ENCODE measurements around the gene CTRB1. TPM values are rescaled to one million over a fixed set of nuclear protein-coding genes. Genes with fewer than 3 reads are reported as not detected.

The CTRB1 gene
- total and polyA plus RNA-seq, 2 of the 13 experiments (the other 11 are each of a cell fraction or from before 2014, with no cell fraction given) = not detected

DNA sequence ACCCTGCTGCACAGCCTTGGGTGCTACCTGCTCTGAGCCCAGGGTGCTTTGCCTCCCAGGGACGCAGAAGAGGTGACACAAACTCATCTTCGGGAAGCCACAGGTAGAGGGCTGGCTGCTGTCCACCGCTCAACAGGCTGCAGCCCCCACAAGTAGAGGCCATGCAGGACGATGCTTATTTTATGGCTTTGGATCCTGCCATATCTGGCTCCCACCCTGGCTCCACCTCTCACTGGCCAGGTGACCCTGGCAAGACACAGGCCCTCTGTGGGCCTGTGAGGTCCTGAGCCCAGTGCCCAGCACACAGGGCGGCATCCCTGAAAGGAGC is 44.0 kb downstream of the CTRB1 start (continued):
- no peak for TF ChIP-seq ZNF34 (CRISPR knock-in tag; IDR thresholded peaks at IDR 0.05; ENCODE audit: borderline replicate concordance)
- TF ChIP-seq ZNF607 (CRISPR knock-in tag; IDR thresholded peaks at IDR 0.05; ENCODE audit: borderline replicate concordance) = no peak
- no peak for TF ChIP-seq SP2 (CRISPR knock-in tag; IDR thresholded peaks at IDR 0.05)
- TF ChIP-seq, protein P1, sequence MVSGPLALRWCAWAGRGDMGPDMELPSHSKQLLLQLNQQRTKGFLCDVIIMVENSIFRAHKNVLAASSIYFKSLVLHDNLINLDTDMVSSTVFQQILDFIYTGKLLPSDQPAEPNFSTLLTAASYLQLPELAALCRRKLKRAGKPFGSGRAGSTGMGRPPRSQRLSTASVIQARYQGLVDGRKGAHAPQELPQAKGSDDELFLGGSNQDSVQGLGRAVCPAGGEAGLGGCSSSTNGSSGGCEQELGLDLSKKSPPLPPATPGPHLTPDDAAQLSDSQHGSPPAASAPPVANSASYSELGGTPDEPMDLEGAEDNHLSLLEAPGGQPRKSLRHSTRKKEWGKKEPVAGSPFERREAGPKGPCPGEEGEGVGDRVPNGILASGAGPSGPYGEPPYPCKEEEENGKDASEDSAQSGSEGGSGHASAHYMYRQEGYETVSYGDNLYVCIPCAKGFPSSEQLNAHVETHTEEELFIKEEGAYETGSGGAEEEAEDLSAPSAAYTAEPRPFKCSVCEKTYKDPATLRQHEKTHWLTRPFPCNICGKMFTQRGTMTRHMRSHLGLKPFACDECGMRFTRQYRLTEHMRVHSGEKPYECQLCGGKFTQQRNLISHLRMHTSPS (CRISPR knock-in tag; IDR thresholded peaks at IDR 0.05; ENCODE audit: low read depth) = no peak; the same call in 1 of the 2 replicates
- TF ChIP-seq NCOA2 (CRISPR knock-in tag; IDR thresholded peaks at IDR 0.05) = no peak
- TF ChIP-seq ARNT2 (CRISPR knock-in tag; IDR thresholded peaks at IDR 0.05; ENCODE audit: low read depth) = no peak
- TF ChIP-seq SNAI1 (CRISPR knock-in tag; IDR thresholded peaks at IDR 0.05; ENCODE audit: borderline replicate concordance) = no peak
- no peak for TF ChIP-seq THAP11 (CRISPR knock-in tag; IDR thresholded peaks at IDR 0.05)
- peak; percentile 39 for TF ChIP-seq SRSF1 (optimal IDR thresholded peaks at IDR 0.05; ENCODE audit: low read depth, low read length)
- TF ChIP-seq, protein P2, sequence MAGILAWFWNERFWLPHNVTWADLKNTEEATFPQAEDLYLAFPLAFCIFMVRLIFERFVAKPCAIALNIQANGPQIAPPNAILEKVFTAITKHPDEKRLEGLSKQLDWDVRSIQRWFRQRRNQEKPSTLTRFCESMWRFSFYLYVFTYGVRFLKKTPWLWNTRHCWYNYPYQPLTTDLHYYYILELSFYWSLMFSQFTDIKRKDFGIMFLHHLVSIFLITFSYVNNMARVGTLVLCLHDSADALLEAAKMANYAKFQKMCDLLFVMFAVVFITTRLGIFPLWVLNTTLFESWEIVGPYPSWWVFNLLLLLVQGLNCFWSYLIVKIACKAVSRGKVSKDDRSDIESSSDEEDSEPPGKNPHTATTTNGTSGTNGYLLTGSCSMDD (CRISPR knock-in tag; IDR thresholded peaks at IDR 0.05) = no peak
- TF ChIP-seq ZNF17 (CRISPR knock-in tag; IDR thresholded peaks at IDR 0.05) = no peak
- TF ChIP-seq, protein P3, sequence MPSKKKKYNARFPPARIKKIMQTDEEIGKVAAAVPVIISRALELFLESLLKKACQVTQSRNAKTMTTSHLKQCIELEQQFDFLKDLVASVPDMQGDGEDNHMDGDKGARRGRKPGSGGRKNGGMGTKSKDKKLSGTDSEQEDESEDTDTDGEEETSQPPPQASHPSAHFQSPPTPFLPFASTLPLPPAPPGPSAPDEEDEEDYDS (CRISPR knock-in tag; IDR thresholded peaks at IDR 0.05) = no peak
- no peak for TF ChIP-seq ZSCAN12 (CRISPR knock-in tag; IDR thresholded peaks at IDR 0.05)
- no peak for TF ChIP-seq MEIS1 (CRISPR knock-in tag; IDR thresholded peaks at IDR 0.05; ENCODE audit: borderline replicate concordance)
- TF ChIP-seq, protein P4, sequence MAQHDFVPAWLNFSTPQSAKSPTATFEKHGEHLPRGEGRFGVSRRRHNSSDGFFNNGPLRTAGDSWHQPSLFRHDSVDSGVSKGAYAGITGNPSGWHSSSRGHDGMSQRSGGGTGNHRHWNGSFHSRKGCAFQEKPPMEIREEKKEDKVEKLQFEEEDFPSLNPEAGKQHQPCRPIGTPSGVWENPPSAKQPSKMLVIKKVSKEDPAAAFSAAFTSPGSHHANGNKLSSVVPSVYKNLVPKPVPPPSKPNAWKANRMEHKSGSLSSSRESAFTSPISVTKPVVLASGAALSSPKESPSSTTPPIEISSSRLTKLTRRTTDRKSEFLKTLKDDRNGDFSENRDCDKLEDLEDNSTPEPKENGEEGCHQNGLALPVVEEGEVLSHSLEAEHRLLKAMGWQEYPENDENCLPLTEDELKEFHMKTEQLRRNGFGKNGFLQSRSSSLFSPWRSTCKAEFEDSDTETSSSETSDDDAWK (CRISPR knock-in tag; IDR thresholded peaks at IDR 0.05) = no peak
- TF ChIP-seq, protein P5, sequence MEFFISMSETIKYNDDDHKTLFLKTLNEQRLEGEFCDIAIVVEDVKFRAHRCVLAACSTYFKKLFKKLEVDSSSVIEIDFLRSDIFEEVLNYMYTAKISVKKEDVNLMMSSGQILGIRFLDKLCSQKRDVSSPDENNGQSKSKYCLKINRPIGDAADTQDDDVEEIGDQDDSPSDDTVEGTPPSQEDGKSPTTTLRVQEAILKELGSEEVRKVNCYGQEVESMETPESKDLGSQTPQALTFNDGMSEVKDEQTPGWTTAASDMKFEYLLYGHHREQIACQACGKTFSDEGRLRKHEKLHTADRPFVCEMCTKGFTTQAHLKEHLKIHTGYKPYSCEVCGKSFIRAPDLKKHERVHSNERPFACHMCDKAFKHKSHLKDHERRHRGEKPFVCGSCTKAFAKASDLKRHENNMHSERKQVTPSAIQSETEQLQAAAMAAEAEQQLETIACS (CRISPR knock-in tag; IDR thresholded peaks at IDR 0.05) = no peak
- no peak for TF ChIP-seq DPF2 (CRISPR knock-in tag; IDR thresholded peaks at IDR 0.05; ENCODE audit: borderline replicate concordance, low read depth)
- 0 out of 2 replicates have a peak, but pooled peaks have one; percentile 15 for TF ChIP-seq ZNF143 (CRISPR knock-in tag; IDR thresholded peaks at IDR 0.05)
- TF ChIP-seq NR2F1 (CRISPR knock-in tag; IDR thresholded peaks at IDR 0.05) = no peak
- TF ChIP-seq TCF7L2 (IDR thresholded peaks at IDR 0.05; ENCODE audit: low read depth, low read length) = no peak
- TF ChIP-seq ZNF33B (CRISPR knock-in tag; IDR thresholded peaks at IDR 0.05) = no peak
